22Rv1 (cell line): ENCODE results near the gene GRAMD1B.

Experiments
- CTCF ChIP-seq: fragments of 450-650 bp; IDR thresholded peaks from 2 replicates; pipeline ENCODE4 v1.5.1; 2017; ENCODE audit warnings: mild to moderate bottlenecking
- ZFX ChIP-seq: fragments of 450-650 bp; IDR thresholded peaks from 2 replicates; pipeline ENCODE4 v1.6.1; 2017; ENCODE audit warnings: antibody characterized with exemption, borderline replicate concordance

- TF ChIP-seq CTCF (no peak), ZFX (no peak)
Observed at GRCh38 chr11:123457187-123457770, 27.2 kb downstream of the GRAMD1B start.
